HG02840 (cell line): ENCODE measurements around the gene CD248.
"Not testable (repeated sequence)": the region's sequence is repeated elsewhere in the genome, so short reads cannot be mapped to it uniquely, and the experiment has no call there.

ENCODE experiments used
- ATAC-seq: cut with Tn5 transposase; IDR thresholded peaks from one replicate; pipeline ENCODE4 v1.9.1; 2021; ENCODE audit warnings: mild to moderate bottlenecking, moderate library complexity, moderate number of reproducible peaks; ENCODE audit not compliant: unreplicated experiment, low FRiP score

Gene CD248

GRCh38 chr11:66313321-66314185 lies 3.3 kb downstream of the CD248 start:
- no peak for ATAC-seq

GRCh38 chr11:66312549-66313320 lies 4.1 kb downstream of the CD248 start:
- ATAC-seq: peak; percentile 49

GRCh38 chr11:66311965-66312548 lies 4.8 kb downstream of the CD248 start:
- ATAC-seq: peak; percentile 76

- ATAC-seq: no peak
Observed at GRCh38 chr11:66311470-66311964, 5.3 kb downstream of the CD248 start.

GRCh38 chr11:66310803-66311440 lies 5.9 kb downstream of the CD248 start:
- ATAC-seq: not testable (repeated sequence)

- no peak for ATAC-seq
Observed at GRCh38 chr11:66310324-66310723, 6.5 kb downstream of the CD248 start.

- ATAC-seq: no peak
Observed at GRCh38 chr11:66309475-66309874, 7.4 kb downstream of the CD248 start.

- ATAC-seq: no peak
Observed at GRCh38 chr11:66302656-66303055, 14.2 kb downstream of the CD248 start.

- no peak for ATAC-seq
Observed at GRCh38 chr11:66299186-66299585, 17.7 kb downstream of the CD248 start.

- no peak for ATAC-seq
Observed at GRCh38 chr11:66297610-66298009, 19.2 kb downstream of the CD248 start.

- ATAC-seq: no peak
Observed at GRCh38 chr11:66294626-66295620, 21.9 kb downstream of the CD248 start.

- no peak for ATAC-seq
Observed at GRCh38 chr11:66293777-66294625, 22.8 kb downstream of the CD248 start.

- no peak for ATAC-seq
Observed at GRCh38 chr11:66293352-66293751, 23.5 kb downstream of the CD248 start.

- ATAC-seq: no peak
Observed at GRCh38 chr11:66292543-66293332, 24.1 kb downstream of the CD248 start.

GRCh38 chr11:66291706-66292542 lies 24.9 kb downstream of the CD248 start, which contains the start of gene TMEM151A:
Gene TMEM151A, plus strand, starts transcription at chr11:66291894. Its CDS starts 120 bp downstream, at chr11:66292014.
- no peak for ATAC-seq

- ATAC-seq: no peak
Observed at GRCh38 chr11:66291303-66291705, 25.5 kb downstream of the CD248 start.

- ATAC-seq: no peak
Observed at GRCh38 chr11:66290330-66290621, 26.6 kb downstream of the CD248 start.
